A673 (cell line): ENCODE measurements around the gene HLA-DQA1. TPM values are rescaled to one million over a fixed set of nuclear protein-coding genes. Genes with fewer than 3 reads are reported as not detected.

Experiments
- BruUV-seq: library from RNA; stranded (reverse); fragments of 400-500 nt; replicated peaks from 2 replicates; lab custom pipeline; 2021; lab: Mats Ljungman, UMichigan
- CTCF ChIA-PET: fragments of 300-600 bp; sonication (Branson Sonifier 250); formaldehyde crosslinking; loops from one replicate; lab custom pipeline; 2022; ENCODE audit warnings: antibody characterized with exemption; lab: Charles Lee
- POLR2A ChIA-PET: fragments of 300-600 bp; sonication (Branson Sonifier 250); formaldehyde crosslinking; loops from one replicate; lab custom pipeline; 2022; ENCODE audit warnings: antibody characterized with exemption; ENCODE audit not compliant: low non-redundant PET; lab: Charles Lee
- DNase-seq: peaks from one replicate; pipeline ENCODE4 v3.0.0-alpha.2; 2015; ENCODE audit warnings: low spot score
- H3K27ac ChIP-seq: fragments of 200-600 bp; sonication (generic); 2 replicates; pipeline ENCODE4 v1.5.1; 2016; ENCODE audit warnings: mixed run types, low read depth, mild to moderate bottlenecking, mixed read lengths, antibody characterized with exemption, low read length; ENCODE audit not compliant: poor library complexity, severe bottlenecking
- H3K27me3 ChIP-seq: fragments of 200-600 bp; sonication (generic); replicated peaks from 2 replicates; pipeline ENCODE4 v1.6.1; 2017; ENCODE audit warnings: mixed run types, low read depth, mild to moderate bottlenecking, mixed read lengths, antibody characterized with exemption, low read length; ENCODE audit not compliant: insufficient read depth, poor library complexity
- H3K36me3 ChIP-seq: fragments of 200-600 bp; sonication (generic); 2 replicates; pipeline ENCODE4 v1.6.1; 2016; ENCODE audit warnings: mixed run types, mild to moderate bottlenecking, mixed read lengths, antibody characterized with exemption, low read length; ENCODE audit not compliant: insufficient read depth, poor library complexity, severe bottlenecking
- H3K4me1 ChIP-seq: fragments of 200-600 bp; sonication (generic); 2 replicates; pipeline ENCODE4 v1.6.1; 2017; ENCODE audit warnings: mixed run types, mild to moderate bottlenecking, mixed read lengths, antibody characterized with exemption, low read length; ENCODE audit not compliant: insufficient read depth, poor library complexity, severe bottlenecking
- H3K4me3 ChIP-seq: fragments of 200-600 bp; sonication (generic); 2 replicates; pipeline ENCODE4 v1.5.1; 2016; ENCODE audit warnings: low read depth, mixed run types, mild to moderate bottlenecking, mixed read lengths, low read length; ENCODE audit not compliant: poor library complexity, severe bottlenecking
- H3K9me3 ChIP-seq: fragments of 200-600 bp; sonication (generic); 2 replicates; pipeline ENCODE4 v1.6.1; 2016; ENCODE audit warnings: mixed run types, low read depth, mild to moderate bottlenecking, mixed read lengths, antibody characterized with exemption, low read length; ENCODE audit not compliant: poor library complexity, severe bottlenecking
- EZH2 ChIP-seq: fragments of 200-600 bp; sonication (generic); IDR thresholded peaks from 2 replicates; pipeline ENCODE4 v1.6.1; 2017; ENCODE audit warnings: borderline replicate concordance, low read depth, mild to moderate bottlenecking, mixed read lengths, antibody characterized with exemption, low read length; ENCODE audit not compliant: poor library complexity, severe bottlenecking
- intact Hi-C: fragments of 100-400 bp; cut with micrococcal nuclease; formaldehyde crosslinking; loops from one replicate; pipeline ENCODE4 v1.10.0; 2022; ENCODE audit not compliant: unreplicated experiment
- total RNA-seq: library from RNA; stranded (reverse); gene quantifications from 2 replicates; pipeline ENCODE4 v1.2.3, GENCODE V29; 2021
- TF ChIP-seq, protein P1 (sequence below): fragments of 300-800, 200-600 bp; sonication (generic); conservative IDR thresholded peaks from 2 replicates; pipeline ENCODE4 v1.5.1; 2017; ENCODE audit warnings: low read depth, mild to moderate bottlenecking, antibody characterized with exemption, low read length, moderate library complexity, mixed read lengths

HLA-DQA1 gene
- total RNA-seq, 1 experiment from 2014 or later, result not detected

DNA sequence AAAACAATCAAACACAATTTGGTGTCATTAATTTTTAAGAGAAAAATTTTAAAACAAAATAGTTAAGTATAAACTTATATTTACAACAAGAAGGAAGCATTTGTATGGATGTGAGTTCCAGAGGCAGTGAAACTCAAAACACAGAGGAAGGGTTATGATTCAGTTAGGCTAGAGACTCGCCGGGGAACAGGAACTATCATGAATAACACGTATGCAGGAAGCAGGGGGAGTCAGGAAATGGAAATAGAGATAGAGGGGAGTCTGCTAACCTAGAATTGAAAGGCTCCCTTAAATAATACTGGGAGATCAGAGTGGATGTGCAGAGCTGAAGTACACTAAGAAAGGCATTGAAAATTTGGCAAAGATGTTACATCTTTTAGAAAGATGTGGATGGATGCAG lies 33.3 kb upstream of the HLA-DQA1 start:
- TF ChIP-seq, protein P1, sequence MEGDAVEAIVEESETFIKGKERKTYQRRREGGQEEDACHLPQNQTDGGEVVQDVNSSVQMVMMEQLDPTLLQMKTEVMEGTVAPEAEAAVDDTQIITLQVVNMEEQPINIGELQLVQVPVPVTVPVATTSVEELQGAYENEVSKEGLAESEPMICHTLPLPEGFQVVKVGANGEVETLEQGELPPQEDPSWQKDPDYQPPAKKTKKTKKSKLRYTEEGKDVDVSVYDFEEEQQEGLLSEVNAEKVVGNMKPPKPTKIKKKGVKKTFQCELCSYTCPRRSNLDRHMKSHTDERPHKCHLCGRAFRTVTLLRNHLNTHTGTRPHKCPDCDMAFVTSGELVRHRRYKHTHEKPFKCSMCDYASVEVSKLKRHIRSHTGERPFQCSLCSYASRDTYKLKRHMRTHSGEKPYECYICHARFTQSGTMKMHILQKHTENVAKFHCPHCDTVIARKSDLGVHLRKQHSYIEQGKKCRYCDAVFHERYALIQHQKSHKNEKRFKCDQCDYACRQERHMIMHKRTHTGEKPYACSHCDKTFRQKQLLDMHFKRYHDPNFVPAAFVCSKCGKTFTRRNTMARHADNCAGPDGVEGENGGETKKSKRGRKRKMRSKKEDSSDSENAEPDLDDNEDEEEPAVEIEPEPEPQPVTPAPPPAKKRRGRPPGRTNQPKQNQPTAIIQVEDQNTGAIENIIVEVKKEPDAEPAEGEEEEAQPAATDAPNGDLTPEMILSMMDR, result no peak
- TF ChIP-seq EZH2, result no peak

DNA sequence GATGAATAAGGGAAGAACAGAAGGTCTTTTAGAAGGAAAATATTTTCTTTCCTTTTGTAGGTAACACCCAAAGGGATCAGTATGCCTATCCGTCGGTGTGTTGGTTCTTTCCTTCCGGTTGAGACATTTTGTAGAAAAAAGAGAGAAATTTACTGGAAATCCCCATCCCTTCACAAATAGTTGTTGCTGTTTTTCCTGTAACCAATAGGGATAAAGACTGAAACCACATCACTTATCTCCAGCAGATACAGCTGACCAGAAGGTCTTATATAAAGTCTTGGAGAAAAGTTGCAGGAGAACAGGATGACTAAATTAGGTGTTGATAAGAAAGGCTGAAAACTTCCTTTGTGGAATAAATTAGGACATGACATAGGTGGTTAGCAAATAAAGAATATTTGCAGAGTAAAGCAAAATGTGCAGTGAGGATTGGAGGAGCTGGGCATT lies 32.8 kb upstream of the HLA-DQA1 start:
- no TSS peak for BruUV-seq
- ChIA-PET CTCF (no interaction called here), POLR2A (no interaction called here)
- no peak overlapping the region for H3K27ac ChIP-seq
- no peaks in the 10 kb centered on the region for H3K27me3 ChIP-seq
- no peak for TF ChIP-seq EZH2
- TF ChIP-seq, protein P1, result no peak
- intact Hi-C loops, result no loop called here
- no peak overlapping the region for H3K4me3 ChIP-seq
- no peaks in the 10 kb centered on the region for H3K9me3 ChIP-seq
- H3K36me3 ChIP-seq, result no peaks in the 10 kb centered on the region
- no peaks in the 10 kb centered on the region for H3K4me1 ChIP-seq
- no peak for DNase-seq

More for the DNA sequence above, 33.3 kb upstream of the HLA-DQA1 start:
- Histone ChIP-seq H3K4me3 (no peak overlapping the region), H3K27ac (no peak overlapping the region), H3K4me1 (no peaks in the 10 kb centered on the region), H3K27me3 (no peaks in the 10 kb centered on the region), H3K9me3 (no peaks in the 10 kb centered on the region), H3K36me3 (no peaks in the 10 kb centered on the region)
- BruUV-seq, result no TSS peak
- intact Hi-C loops, result no loop called here
- ChIA-PET CTCF (no interaction called here), POLR2A (no interaction called here)
- DNase-seq, result no peak

DNA sequence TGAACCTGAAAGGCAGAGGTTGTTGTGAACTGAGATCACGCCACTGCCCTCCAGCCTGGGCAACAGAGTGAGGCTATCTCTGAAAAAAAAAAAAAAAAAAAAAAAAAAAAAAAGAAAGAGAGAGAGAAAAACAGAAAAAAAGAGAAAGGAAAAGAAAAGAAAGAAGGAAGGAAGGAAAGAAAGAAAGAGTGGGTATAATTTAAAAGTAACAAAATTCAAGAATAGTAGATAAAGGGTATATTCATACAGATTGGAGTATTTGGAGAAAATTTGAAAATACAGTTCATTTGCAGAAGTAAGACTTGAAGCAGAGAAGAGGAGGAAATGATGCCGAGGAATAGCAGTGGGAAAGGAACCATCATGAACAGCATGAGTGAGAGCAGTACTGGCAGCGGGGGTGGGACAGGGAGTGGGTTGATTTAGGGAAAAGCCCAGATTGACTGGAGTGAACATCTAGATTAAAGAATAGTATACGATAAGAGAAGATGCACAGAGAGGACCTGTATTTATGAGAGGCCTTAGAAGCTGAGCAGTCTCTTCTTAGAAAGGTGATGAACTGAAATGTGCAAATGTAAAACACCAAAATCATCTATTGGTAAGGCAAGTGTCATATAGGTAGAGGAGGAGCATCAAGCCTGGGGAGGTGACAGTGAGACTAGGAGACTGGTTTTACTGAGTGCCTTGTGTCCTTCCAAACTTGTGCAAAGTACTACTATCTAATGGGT lies 29.8 kb upstream of the HLA-DQA1 start:
- no peak overlapping the region for H3K4me3 ChIP-seq

More for the DNA sequence above, 29.8 kb upstream of the HLA-DQA1 start:
- ChIA-PET POLR2A (no interaction called here), CTCF (no interaction called here)
- Histone ChIP-seq H3K9me3 (no peaks in the 10 kb centered on the region), H3K36me3 (no peaks in the 10 kb centered on the region), H3K27me3 (no peaks in the 10 kb centered on the region), H3K4me1 (no peaks in the 10 kb centered on the region), H3K27ac (no peak overlapping the region)
- no peak for TF ChIP-seq EZH2
- TF ChIP-seq, protein P1, result no peak
- DNase-seq, result no peak
- BruUV-seq, result no TSS peak
- intact Hi-C loops, result no loop called here
